H1 (cell line): ENCODE results near the gene C2orf80. TPM values are rescaled to one million over a fixed set of nuclear protein-coding genes. Genes with fewer than 3 reads are reported as not detected.

Experiments
- CTCF ChIA-PET: fragments of 300-600 bp; sonication (Branson Sonifier 250); formaldehyde crosslinking; loops from one replicate; lab custom pipeline; 2021; ENCODE audit not compliant: partially characterized antibody; lab: Charles Lee
- POLR2A ChIA-PET: fragments of 300-600 bp; sonication (Branson Sonifier 250); formaldehyde crosslinking; loops from one replicate; lab custom pipeline; 2021; ENCODE audit warnings: inconsistent platforms; ENCODE audit not compliant: partially characterized antibody; lab: Charles Lee
- DNase-seq, 2 experiments: peaks; one replicate each; pipeline versions ENCODE4 v3.0.0 to v3.0.0-alpha.2; 2010 to 2022; ENCODE audit warnings: low spot score in 2 of 2, low read depth in 1 of 2, mixed read lengths in 1 of 2
- FAIRE-seq: peaks from 2 replicates; lab custom pipeline; 2011; peaks lifted over from hg19 to GRCh38; lab: Jason Lieb, UNC
- H2AFZ ChIP-seq: 2 replicates; pipeline ENCODE4 v1.8.1; 2012; ENCODE audit warnings: low read length, inconsistent platforms
- H2AK5ac ChIP-seq: 2 replicates; pipeline ENCODE4 v1.6.1; 2013; ENCODE audit warnings: low read depth, low read length
- H2BK120ac ChIP-seq: replicated peaks from 2 replicates; pipeline ENCODE3; 2013; ENCODE audit warnings: low read depth, low read length, inconsistent platforms
- H2BK12ac ChIP-seq: 2 replicates; pipeline ENCODE4 v1.6.1; 2013; ENCODE audit warnings: low read depth, low read length
- H2BK15ac ChIP-seq: 2 replicates; pipeline ENCODE4 v1.6.1; 2013; ENCODE audit warnings: low read length
- H2BK20ac ChIP-seq: 2 replicates; pipeline ENCODE4 v1.6.1; 2013; ENCODE audit warnings: low read length
- H2BK5ac ChIP-seq: 2 replicates; pipeline ENCODE4 v1.6.1; 2013; ENCODE audit warnings: low read depth, low read length
- H3K14ac ChIP-seq: 2 replicates; pipeline ENCODE4 v1.6.1; 2013; ENCODE audit warnings: inconsistent platforms; ENCODE audit not compliant: insufficient read length
- H3K18ac ChIP-seq: 2 replicates; pipeline ENCODE4 v1.6.1; 2013; ENCODE audit warnings: low read length; ENCODE audit errors: extremely low read depth
- H3K23ac ChIP-seq: 2 replicates; pipeline ENCODE4 v1.6.1; 2013; ENCODE audit warnings: inconsistent platforms; ENCODE audit not compliant: insufficient read length
- H3K23me2 ChIP-seq: 2 replicates; pipeline ENCODE4 v1.6.1; 2013; ENCODE audit warnings: low read depth, low read length
- H3K27ac ChIP-seq: 2 replicates; pipeline ENCODE4 v1.6.1; 2011; ENCODE audit warnings: low read depth, low read length, inconsistent platforms
- H3K27me3 ChIP-seq, 4 experiments: replicated peaks in 1 of 4; 1 replicate in 1 of 4; 2 replicates in 3 of 4; pipeline versions ENCODE4 v1.6.1 to v1.8.1; 2011 to 2013; ENCODE audit warnings: low read length in 3 of 4, mild to moderate bottlenecking in 3 of 4, inconsistent platforms in 2 of 4, mixed read lengths in 2 of 4, moderate library complexity in 1 of 4; ENCODE audit not compliant: control insufficient read depth in 3 of 4, insufficient read depth in 3 of 4; ENCODE audit errors: extremely low read depth in 1 of 4
- H3K36me3 ChIP-seq, 4 experiments: 2 replicates each; pipeline versions ENCODE4 v1.6.1 to v1.8.1; 2011 to 2013; ENCODE audit warnings: mild to moderate bottlenecking in 4 of 4, low read length in 3 of 4, moderate library complexity in 2 of 4, control low read depth in 1 of 4, inconsistent platforms in 1 of 4; ENCODE audit not compliant: insufficient read depth in 4 of 4, control insufficient read depth in 2 of 4
- H3K4ac ChIP-seq: replicated peaks from 2 replicates; pipeline ENCODE3; 2013; ENCODE audit warnings: low read length, low read depth, mixed read lengths, inconsistent platforms; ENCODE audit not compliant: insufficient read length
- H3K4me1 ChIP-seq, 4 experiments: replicated peaks in 1 of 4; 1 replicate in 1 of 4; 2 replicates in 3 of 4; pipeline versions ENCODE4 v1.6.1 to v1.8.1; 2011 to 2013; ENCODE audit warnings: low read length in 3 of 4, inconsistent platforms in 2 of 4, mixed read lengths in 1 of 4; ENCODE audit not compliant: insufficient read depth in 4 of 4, control insufficient read depth in 3 of 4
- H3K4me2 ChIP-seq, 2 experiments: 2 replicates each; pipeline versions ENCODE4 v1.6.1 to v1.8.1; 2011 to 2013; ENCODE audit warnings: low read depth in 2 of 2, low read length in 2 of 2, control low read depth in 1 of 2, inconsistent platforms in 1 of 2, mild to moderate bottlenecking in 1 of 2; ENCODE audit not compliant: insufficient read depth in 1 of 2
- H3K4me3 ChIP-seq, 4 experiments: fragments of 200-600, 300-600 bp in 1 of 4; sonication (generic), shearing (Covaris generic), sonication (Bioruptor Twin) in 1 of 4; 2 replicates each; pipeline versions ENCODE4 v1.5.1 to v1.8.1; 2011 to 2016; ENCODE audit warnings: low read length in 4 of 4, low read depth in 3 of 4, control low read depth in 2 of 4, inconsistent platforms in 2 of 4, mild to moderate bottlenecking in 2 of 4, mixed read lengths in 1 of 4, moderate library complexity in 1 of 4; ENCODE audit not compliant: insufficient read depth in 2 of 4; ENCODE audit errors: extremely low read depth in 1 of 4
- H3K56ac ChIP-seq: replicated peaks from 2 replicates; pipeline ENCODE3; 2013; ENCODE audit warnings: low read depth, mild to moderate bottlenecking, mixed read lengths, low read length, inconsistent platforms; ENCODE audit not compliant: insufficient read length
- H3K79me1 ChIP-seq: 2 replicates; pipeline ENCODE4 v1.6.1; 2013; ENCODE audit warnings: low read depth, low read length, control low read depth
- H3K79me2 ChIP-seq, 2 experiments: 2 replicates each; pipeline versions ENCODE4 v1.6.1 to v1.8.1; 2012 to 2013; ENCODE audit warnings: low read length in 2 of 2, mild to moderate bottlenecking in 2 of 2, inconsistent platforms in 1 of 2; ENCODE audit not compliant: insufficient read depth in 2 of 2, control insufficient read depth in 1 of 2
- H3K9ac ChIP-seq, 4 experiments: replicated peaks in 1 of 4; 1 replicate in 1 of 4; 2 replicates in 3 of 4; pipeline versions ENCODE4 v1.6.1 to v1.8.1; 2011 to 2013; ENCODE audit warnings: low read depth in 3 of 4, low read length in 3 of 4, control low read depth in 2 of 4, mild to moderate bottlenecking in 2 of 4, moderate library complexity in 2 of 4, inconsistent platforms in 1 of 4; ENCODE audit errors: extremely low read depth in 1 of 4
- H3K9me3 ChIP-seq, 2 experiments: 2 replicates each; pipeline versions ENCODE4 v1.6.1 to v1.8.1; 2012 to 2013; ENCODE audit warnings: mild to moderate bottlenecking in 2 of 2, moderate library complexity in 2 of 2, control low read depth in 1 of 2, inconsistent platforms in 1 of 2, low read depth in 1 of 2, low read length in 1 of 2, mixed read lengths in 1 of 2; ENCODE audit not compliant: insufficient read depth in 2 of 2
- H4K20me1 ChIP-seq, 2 experiments: replicated peaks in 1 of 2; 2 replicates each; pipeline versions ENCODE3 to v1.8.1; 2011 to 2013; ENCODE audit warnings: inconsistent platforms in 2 of 2, low read length in 2 of 2, mild to moderate bottlenecking in 1 of 2; ENCODE audit not compliant: insufficient read depth in 2 of 2, control insufficient read depth in 1 of 2
- H4K5ac ChIP-seq: 2 replicates; pipeline ENCODE4 v1.6.1; 2013; ENCODE audit warnings: low read length, low read depth, mixed read lengths, inconsistent platforms; ENCODE audit not compliant: insufficient read length
- H4K8ac ChIP-seq: 2 replicates; pipeline ENCODE4 v1.8.0; 2013; ENCODE audit warnings: mild to moderate bottlenecking, moderate library complexity, low read length, inconsistent platforms; ENCODE audit not compliant: insufficient read depth; ENCODE audit errors: extremely low read depth
- H4K91ac ChIP-seq: replicated peaks from 2 replicates; pipeline ENCODE3; 2013; ENCODE audit warnings: low read length, mixed read lengths, inconsistent platforms; ENCODE audit not compliant: insufficient read length
- ASH2L ChIP-seq: fragments of 200-600, 300-600 bp; sonication (generic); IDR thresholded peaks from one replicate; pipeline ENCODE4 v1.7.1; 2017; ENCODE audit warnings: low read length
- ATF3 ChIP-seq: IDR thresholded peaks from 2 replicates; pipeline ENCODE4 v1.6.1; 2011; ENCODE audit warnings: low read depth, mild to moderate bottlenecking, low read length; ENCODE audit not compliant: insufficient read depth
- BACH1 ChIP-seq: IDR thresholded peaks from 2 replicates; pipeline ENCODE4 v1.6.1; 2012; ENCODE audit warnings: low read length, improper control_type of control experiment
- CBX5 ChIP-seq: fragments of 300-800, 300-1000 bp; sonication (generic); IDR thresholded peaks from 2 replicates; pipeline ENCODE4 v1.7.1; 2016; ENCODE audit warnings: antibody characterized with exemption, low read length, low read depth
- EZH2 ChIP-seq: fragments of 200-600 bp; sonication (generic); IDR thresholded peaks from 2 replicates; pipeline ENCODE4 v1.7.1; 2012; ENCODE audit warnings: low read depth, mild to moderate bottlenecking, moderate library complexity, low read length, inconsistent platforms; ENCODE audit not compliant: severe bottlenecking
- FOSL1 ChIP-seq: IDR thresholded peaks from 2 replicates; pipeline ENCODE4 v1.6.1; 2011; ENCODE audit warnings: mild to moderate bottlenecking, low read depth, low read length, moderate library complexity; ENCODE audit not compliant: insufficient read depth
- NANOG ChIP-seq: IDR thresholded peaks from 2 replicates; pipeline ENCODE4 v1.6.1; 2011; ENCODE audit warnings: low read length, low read depth, mild to moderate bottlenecking, inconsistent platforms; ENCODE audit not compliant: insufficient read depth, poor library complexity, severe bottlenecking
- POLR2AphosphoS5 ChIP-seq: IDR thresholded peaks from 2 replicates; pipeline ENCODE4 v1.6.1; 2011; ENCODE audit warnings: low read depth, low read length
- RXRA ChIP-seq: IDR thresholded peaks from 2 replicates; pipeline ENCODE4 v1.6.1; 2011; ENCODE audit warnings: low read depth, mild to moderate bottlenecking, low read length, moderate library complexity; ENCODE audit not compliant: insufficient read depth
- SUZ12 ChIP-seq: fragments of 200-600 bp; sonication (generic); IDR thresholded peaks from 2 replicates; pipeline ENCODE4 v1.6.1; 2012; ENCODE audit warnings: mild to moderate bottlenecking, inconsistent platforms, low read length, moderate library complexity, mixed read lengths
- TBP ChIP-seq: IDR thresholded peaks from 2 replicates; pipeline ENCODE4 v1.6.1; 2011; ENCODE audit warnings: low read depth, low read length, improper control_type of control experiment
- WGBS, 2 experiments: shearing (Covaris generic) in 1 of 2; methylation state at CpG; one replicate each; pipeline versions ENCODE4 v1.1.6 to v1.1.7; 2013 to 2015; ENCODE audit warnings: low lambda C conversion rate in 2 of 2, mixed read lengths in 2 of 2, inconsistent platforms in 1 of 2, low coverage in 1 of 2, missing lambda C conversion rate in 1 of 2; ENCODE audit not compliant: insufficient replicate concordance in 2 of 2, insufficient coverage in 1 of 2, insufficient read length in 1 of 2; ENCODE audit errors: extremely low coverage in 1 of 2, missing lambda C conversion rate in 1 of 2; 5-methylcytosine and 5-hydroxymethylcytosine counted together
- polyA plus RNA-seq, 7 experiments: library from polyadenylated mRNA; depleted of rRNA in 3 of 7; stranded (reverse) in 5 of 7; unstranded in 2 of 7; fragments of >200 nt in 5 of 7; fragments of 200-250 nt in 2 of 7; gene quantifications; 1 replicate in 5 of 7; 2 replicates in 1 of 7; 4 replicates in 1 of 7; pipeline versions ENCODE4 v1.2.1 to v1.2.3, GENCODE V29; 2011 to 2013; ENCODE audit warnings: missing spikeins in 2 of 7, mixed read lengths in 2 of 7
- total RNA-seq: library from RNA; stranded (reverse); fragmentation: NEBNext Ultra II Directional; extraction: Animal tissue kit (Norgen Biotek cat#: 25700); gene quantifications from 2 replicates; pipeline ENCODE4 v1.2.1, GENCODE V29; 2021

Gene C2orf80
- total and polyA plus RNA-seq, 2 of the 8 experiments (the other 6 are each of a cell fraction or from before 2014, with no cell fraction given): 0.97 to 1.1 TPM

- Histone ChIP-seq H3K9me3 (no peaks in the 10 kb centered on the region), H4K5ac (peak overlapping the region; percentile 47), H3K4ac (no peak overlapping the region), H2AK5ac (no peak overlapping the region), H4K8ac (no peak overlapping the region), H3K9ac (no peak overlapping the region), H3K18ac (no peak overlapping the region), H2BK15ac (no peak overlapping the region), H3K4me2 (peak overlapping the region; percentile 58 to 64), H3K14ac (no peak overlapping the region), H3K23ac (no peak overlapping the region), H3K27ac (no peak overlapping the region), H3K4me1 (peaks cover 2 to 16% (median 7%) of the 10 kb centered on the region in 4 experiments)
- no peak for DNase-seq
- WGBS, 2 experiments: 10% methylated on average over 12 of the region's 12 CpGs; no CpG with 5 or more reads in 1 of the 2 experiments
- no peak for TF ChIP-seq POLR2AphosphoS5
- TF ChIP-seq FOSL1: no peak
- peak; percentile 30 for TF ChIP-seq ASH2L
- TF ChIP-seq SUZ12: no peak
- no peak for TF ChIP-seq RXRA
- no peak for TF ChIP-seq ATF3
- no peak for TF ChIP-seq EZH2
- no peak for TF ChIP-seq NANOG
- TF ChIP-seq BACH1: no peak
- no peak for TF ChIP-seq CBX5
- 0 out of 2 replicates have a peak, but pooled peaks have one; percentile 13 for TF ChIP-seq TBP
- TF ChIP-seq, all 59 proteins: peak for 2
- Histone ChIP-seq H2AFZ (peak overlapping the region; percentile 27; the same call in 1 of the 2 replicates), H3K79me2 (no peaks in the 10 kb centered on the region), H3K23me2 (no peaks in the 10 kb centered on the region; the same call in 1 of the 2 replicates), H3K27me3 (no peaks in the 10 kb centered on the region), H2BK20ac (no peak overlapping the region), H3K56ac (no peak overlapping the region), H4K91ac (no peak overlapping the region), H3K36me3 (no peaks in the 10 kb centered on the region), H2BK120ac (no peak overlapping the region), H2BK12ac (no peak overlapping the region), H2BK5ac (no peak overlapping the region), H3K79me1 (no peaks in the 10 kb centered on the region), H4K20me1 (no peaks in the 10 kb centered on the region), H3K4me3 (peak overlapping the region; percentile 10 to 59 (median 30); a peak in 5 of 8 replicates)
- CTCF ChIA-PET: interaction anchor here (0.6 to 1.7 kb wide), 6 partner anchors 9 to 72 kb away, joined by 3 to 8 read pairs (median 4); partner anchors contain the start of gene CRYGA
- POLR2A ChIA-PET: interaction anchor here (0.6 kb wide), 2 partner anchors 14 to 62 kb away, joined by 3 read pairs; no protein-coding TSS in a partner anchor
- FAIRE-seq: peak; percentile 24
These were observed 5.7 kb downstream of the C2orf80 start for GRCh38 chr2:208183972-208184705.
